Measurements from ENCODE around the gene CD300LD. TPM values are rescaled to one million over a fixed set of nuclear protein-coding genes. Genes with fewer than 3 reads are reported as not detected.

CD300LD gene
- total and polyA plus RNA-seq, 2 experiments from 2014 or later = not detected

- TF ChIP-seq, protein P1, sequence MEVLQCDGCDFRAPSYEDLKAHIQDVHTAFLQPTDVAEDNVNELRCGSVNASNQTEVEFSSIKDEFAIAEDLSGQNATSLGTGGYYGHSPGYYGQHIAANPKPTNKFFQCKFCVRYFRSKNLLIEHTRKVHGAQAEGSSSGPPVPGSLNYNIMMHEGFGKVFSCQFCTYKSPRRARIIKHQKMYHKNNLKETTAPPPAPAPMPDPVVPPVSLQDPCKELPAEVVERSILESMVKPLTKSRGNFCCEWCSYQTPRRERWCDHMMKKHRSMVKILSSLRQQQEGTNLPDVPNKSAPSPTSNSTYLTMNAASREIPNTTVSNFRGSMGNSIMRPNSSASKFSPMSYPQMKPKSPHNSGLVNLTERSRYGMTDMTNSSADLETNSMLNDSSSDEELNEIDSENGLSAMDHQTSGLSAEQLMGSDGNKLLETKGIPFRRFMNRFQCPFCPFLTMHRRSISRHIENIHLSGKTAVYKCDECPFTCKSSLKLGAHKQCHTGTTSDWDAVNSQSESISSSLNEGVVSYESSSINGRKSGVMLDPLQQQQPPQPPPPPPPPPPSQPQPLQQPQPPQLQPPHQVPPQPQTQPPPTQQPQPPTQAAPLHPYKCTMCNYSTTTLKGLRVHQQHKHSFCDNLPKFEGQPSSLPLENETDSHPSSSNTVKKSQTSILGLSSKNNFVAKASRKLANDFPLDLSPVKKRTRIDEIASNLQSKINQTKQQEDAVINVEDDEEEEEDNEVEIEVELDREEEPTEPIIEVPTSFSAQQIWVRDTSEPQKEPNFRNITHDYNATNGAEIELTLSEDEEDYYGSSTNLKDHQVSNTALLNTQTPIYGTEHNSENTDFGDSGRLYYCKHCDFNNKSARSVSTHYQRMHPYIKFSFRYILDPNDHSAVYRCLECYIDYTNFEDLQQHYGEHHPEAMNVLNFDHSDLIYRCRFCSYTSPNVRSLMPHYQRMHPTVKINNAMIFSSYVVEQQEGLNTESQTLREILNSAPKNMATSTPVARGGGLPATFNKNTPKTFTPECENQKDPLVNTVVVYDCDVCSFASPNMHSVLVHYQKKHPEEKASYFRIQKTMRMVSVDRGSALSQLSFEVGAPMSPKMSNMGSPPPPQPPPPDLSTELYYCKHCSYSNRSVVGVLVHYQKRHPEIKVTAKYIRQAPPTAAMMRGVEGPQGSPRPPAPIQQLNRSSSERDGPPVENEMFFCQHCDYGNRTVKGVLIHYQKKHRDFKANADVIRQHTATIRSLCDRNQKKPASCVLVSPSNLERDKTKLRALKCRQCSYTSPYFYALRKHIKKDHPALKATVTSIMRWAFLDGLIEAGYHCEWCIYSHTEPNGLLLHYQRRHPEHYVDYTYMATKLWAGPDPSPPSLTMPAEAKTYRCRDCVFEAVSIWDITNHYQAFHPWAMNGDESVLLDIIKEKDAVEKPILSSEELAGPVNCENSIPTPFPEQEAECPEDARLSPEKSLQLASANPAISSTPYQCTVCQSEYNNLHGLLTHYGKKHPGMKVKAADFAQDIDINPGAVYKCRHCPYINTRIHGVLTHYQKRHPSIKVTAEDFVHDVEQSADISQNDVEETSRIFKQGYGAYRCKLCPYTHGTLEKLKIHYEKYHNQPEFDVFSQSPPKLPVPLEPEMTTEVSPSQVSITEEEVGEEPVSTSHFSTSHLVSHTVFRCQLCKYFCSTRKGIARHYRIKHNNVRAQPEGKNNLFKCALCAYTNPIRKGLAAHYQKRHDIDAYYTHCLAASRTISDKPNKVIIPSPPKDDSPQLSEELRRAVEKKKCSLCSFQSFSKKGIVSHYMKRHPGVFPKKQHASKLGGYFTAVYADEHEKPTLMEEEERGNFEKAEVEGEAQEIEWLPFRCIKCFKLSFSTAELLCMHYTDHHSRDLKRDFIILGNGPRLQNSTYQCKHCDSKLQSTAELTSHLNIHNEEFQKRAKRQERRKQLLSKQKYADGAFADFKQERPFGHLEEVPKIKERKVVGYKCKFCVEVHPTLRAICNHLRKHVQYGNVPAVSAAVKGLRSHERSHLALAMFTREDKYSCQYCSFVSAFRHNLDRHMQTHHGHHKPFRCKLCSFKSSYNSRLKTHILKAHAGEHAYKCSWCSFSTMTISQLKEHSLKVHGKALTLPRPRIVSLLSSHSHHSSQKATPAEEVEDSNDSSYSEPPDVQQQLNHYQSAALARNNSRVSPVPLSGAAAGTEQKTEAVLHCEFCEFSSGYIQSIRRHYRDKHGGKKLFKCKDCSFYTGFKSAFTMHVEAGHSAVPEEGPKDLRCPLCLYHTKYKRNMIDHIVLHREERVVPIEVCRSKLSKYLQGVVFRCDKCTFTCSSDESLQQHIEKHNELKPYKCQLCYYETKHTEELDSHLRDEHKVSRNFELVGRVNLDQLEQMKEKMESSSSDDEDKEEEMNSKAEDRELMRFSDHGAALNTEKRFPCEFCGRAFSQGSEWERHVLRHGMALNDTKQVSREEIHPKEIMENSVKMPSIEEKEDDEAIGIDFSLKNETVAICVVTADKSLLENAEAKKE (CRISPR knock-in tag; IDR thresholded peaks at IDR 0.05) = no peak
- TF ChIP-seq CTCF (conservative IDR thresholded peaks at IDR 0.05; ENCODE audit: low read depth in 2 of 2) = no peak
These were observed 9.4 kb downstream of the CD300LD start (continued) for GRCh38 chr17:74582633-74583032.

DNA sequence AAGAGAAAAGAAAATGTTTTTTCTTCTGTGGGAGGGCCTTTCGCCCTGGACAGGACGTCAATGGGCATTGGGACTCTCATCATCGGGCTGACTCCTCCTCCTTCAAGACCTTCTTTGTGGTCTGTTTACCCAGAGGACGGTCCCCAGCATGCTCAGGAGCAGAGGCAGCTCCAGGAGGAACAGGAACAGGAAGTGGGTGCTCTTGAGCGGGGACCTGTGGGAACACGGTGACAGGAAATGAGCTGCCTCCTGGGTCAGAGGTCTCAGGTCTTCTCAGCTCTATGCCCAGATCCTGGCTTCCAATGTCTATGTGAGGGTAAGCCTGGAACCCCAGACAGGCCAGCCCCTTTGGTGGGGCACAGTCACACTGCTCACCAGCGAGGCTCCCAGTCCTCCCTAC, 12.2 kb downstream of the CD300LD start:
- Histone ChIP-seq H3K4me3 (no peak overlapping the region), H3K27ac (ENCODE audit: low read depth) (no peak overlapping the region), H2AFZ (no peak overlapping the region), H3K9me2 (ENCODE audit: insufficient read depth) (no peaks in the 10 kb centered on the region), H3K4me2 (no peak overlapping the region), H3K79me2 (replicated peaks; ENCODE audit: insufficient read depth) (no peaks in the 10 kb centered on the region), H4K20me1 (replicated peaks; ENCODE audit: insufficient read depth) (no peaks in the 10 kb centered on the region), H3K4me1 (ENCODE audit: insufficient read depth) (no peaks in the 10 kb centered on the region), H3F3A (replicated peaks; ENCODE audit: low read depth) (no peaks in the 10 kb centered on the region), H3K27me3 (ENCODE audit: insufficient read depth) (no peaks in the 10 kb centered on the region), H3K36me3 (ENCODE audit: insufficient read depth) (no peaks in the 10 kb centered on the region)
- Mint-ChIP-seq H3K27ac (no peak overlapping the region), H3K36me3 (ENCODE audit: low read depth) (no peaks in the 10 kb centered on the region; the same call in 2 of the 3 replicates), H3K27me3 (ENCODE audit: insufficient read depth, low read depth, poor library complexity) (peaks cover 3% of the 10 kb centered on the region), H3K4me3 (no peak overlapping the region), H3K4me1 (peaks cover 7% of the 10 kb centered on the region; the same call in 2 of the 3 replicates), H3K9me3 (peaks cover 2% of the 10 kb centered on the region)
- no peak for ATAC-seq
- DNase-seq (ENCODE audit: low spot score) = no peak
- no peak for TF ChIP-seq ZNF331 (CRISPR knock-in tag; IDR thresholded peaks at IDR 0.05; ENCODE audit: low read depth)
- TF ChIP-seq, protein P1 (CRISPR knock-in tag; IDR thresholded peaks at IDR 0.05) = no peak
- TF ChIP-seq EZH2 (IDR thresholded peaks at IDR 0.05; ENCODE audit: low read depth, unreplicated experiment) = no peak
- no peak for TF ChIP-seq CTCF (conservative IDR thresholded peaks at IDR 0.05; ENCODE audit: low read depth in 2 of 2)

All from GM23338 (cell line).